ENCODE results near the gene PIK3IP1.
"Not testable (repeated sequence)": the region's sequence is repeated elsewhere in the genome, so short reads cannot be mapped to it uniquely, and the experiment has no call there.

The PIK3IP1 gene

DNA sequence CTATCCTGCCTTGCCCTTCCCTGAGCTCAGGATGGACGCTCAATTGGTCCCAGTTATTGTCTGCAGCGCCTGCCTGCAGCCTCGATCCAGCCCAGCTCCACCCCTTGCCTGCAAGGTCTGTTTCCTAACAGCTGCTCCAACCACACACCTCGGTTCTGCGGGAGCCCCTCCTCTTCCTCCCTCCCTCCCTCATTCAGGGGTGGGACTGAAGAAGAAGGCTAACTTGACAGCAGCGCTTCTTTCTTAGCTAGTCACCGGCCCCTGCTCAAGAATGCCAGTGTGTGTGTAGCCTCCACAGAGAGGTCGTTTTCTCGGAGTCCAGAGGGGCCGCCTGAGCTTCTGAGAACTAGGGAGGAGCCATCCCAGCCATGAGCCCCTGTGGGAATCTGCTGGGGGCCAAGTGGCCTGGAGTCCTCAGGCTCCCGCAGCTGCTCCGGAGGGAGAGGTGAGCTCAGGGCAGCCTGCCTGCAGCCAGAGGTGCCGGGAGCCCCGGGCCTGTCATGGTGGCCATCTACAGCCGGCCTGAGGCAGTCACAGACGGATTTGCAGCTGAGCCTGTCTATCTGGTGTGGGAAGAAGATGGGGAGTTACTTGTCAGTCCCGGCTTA is 44.0 kb downstream of the PIK3IP1 start:
- peak; percentile 14 for DNase-seq

DNA sequence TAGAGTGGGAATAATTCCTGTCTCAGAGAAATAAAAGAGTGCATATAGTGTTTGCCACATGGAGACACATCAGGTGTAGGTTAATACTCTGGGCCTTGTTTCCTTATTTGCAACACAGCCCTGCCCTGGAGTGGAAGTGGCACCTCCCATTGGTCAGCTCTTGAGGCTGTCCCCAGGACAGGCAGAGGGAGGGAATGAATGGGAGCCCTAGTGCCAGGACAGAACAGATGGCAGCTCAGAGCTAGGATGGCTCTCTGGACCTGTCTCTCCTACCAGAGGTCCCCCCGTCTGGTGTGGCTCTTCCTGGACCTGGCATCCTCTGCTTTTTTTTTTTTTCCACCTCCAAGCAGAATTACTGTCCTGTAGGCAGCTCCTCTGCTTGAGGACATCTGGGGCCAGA is 44.6 kb downstream of the PIK3IP1 start:
- no peak for DNase-seq

DNA sequence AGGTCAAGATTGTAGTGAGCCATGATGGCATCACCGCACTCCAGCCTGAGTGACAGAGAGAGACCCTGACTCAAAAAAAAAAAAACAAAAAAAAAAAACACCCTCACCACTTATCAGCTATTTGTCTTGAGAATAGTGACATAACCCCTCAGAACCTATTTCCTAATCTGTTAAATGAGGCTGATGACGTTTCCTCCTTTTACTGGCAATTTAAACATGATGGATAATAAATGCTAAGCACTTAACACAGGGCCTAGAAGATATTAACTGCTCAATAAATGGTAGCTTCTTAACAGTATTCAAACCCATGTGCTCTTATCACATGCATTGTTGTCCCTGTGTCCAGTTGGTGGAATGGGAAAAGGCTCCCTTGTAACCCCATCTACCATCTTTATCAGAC is 45.6 kb downstream of the PIK3IP1 start:
- DNase-seq: no peak

DNA sequence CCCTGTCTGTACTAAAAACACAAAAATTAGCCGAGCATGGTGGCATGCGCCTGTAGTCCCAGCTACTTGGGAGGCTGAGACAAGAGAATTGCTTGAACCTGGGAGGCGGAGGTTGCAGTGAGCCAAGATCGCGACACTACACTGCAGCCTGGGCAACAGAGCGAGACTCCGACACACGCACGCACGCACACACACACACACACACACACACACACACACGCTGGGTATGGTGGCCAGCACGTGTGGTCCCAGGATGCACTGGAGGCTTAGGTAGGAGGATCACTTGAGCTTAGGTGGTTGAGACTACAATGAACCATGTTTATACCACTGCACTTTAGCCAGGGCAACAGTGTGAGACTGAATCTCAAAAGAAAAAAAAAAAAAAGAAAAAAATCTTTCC is 46.3 kb downstream of the PIK3IP1 start:
- DNase-seq: not testable (repeated sequence)

DNA sequence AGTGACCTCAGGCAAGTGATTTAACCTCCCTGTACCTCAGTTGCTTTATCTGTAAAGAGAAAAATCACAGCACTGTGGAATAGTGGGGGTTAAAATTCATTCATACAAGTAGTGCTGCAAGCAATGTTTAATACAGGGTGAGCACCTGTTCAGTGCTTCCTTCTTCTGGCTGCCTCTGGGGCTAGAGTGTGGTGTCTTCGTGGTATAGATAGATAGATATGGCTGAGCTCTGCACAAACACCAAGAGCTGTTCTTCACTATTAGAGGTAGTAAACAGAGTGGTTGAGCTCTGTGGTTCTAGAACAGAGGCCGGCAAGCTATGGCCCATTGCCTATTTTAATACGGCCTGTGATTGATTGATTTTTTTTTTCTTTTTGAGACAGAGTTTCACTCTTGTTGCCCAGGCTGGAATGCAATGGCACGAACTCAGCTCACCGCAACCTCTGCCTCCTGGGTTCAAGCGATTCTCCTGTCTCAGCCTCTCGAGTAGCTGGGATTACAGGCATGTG is 47.3 kb downstream of the PIK3IP1 start:
- DNase-seq: no peak

DNA sequence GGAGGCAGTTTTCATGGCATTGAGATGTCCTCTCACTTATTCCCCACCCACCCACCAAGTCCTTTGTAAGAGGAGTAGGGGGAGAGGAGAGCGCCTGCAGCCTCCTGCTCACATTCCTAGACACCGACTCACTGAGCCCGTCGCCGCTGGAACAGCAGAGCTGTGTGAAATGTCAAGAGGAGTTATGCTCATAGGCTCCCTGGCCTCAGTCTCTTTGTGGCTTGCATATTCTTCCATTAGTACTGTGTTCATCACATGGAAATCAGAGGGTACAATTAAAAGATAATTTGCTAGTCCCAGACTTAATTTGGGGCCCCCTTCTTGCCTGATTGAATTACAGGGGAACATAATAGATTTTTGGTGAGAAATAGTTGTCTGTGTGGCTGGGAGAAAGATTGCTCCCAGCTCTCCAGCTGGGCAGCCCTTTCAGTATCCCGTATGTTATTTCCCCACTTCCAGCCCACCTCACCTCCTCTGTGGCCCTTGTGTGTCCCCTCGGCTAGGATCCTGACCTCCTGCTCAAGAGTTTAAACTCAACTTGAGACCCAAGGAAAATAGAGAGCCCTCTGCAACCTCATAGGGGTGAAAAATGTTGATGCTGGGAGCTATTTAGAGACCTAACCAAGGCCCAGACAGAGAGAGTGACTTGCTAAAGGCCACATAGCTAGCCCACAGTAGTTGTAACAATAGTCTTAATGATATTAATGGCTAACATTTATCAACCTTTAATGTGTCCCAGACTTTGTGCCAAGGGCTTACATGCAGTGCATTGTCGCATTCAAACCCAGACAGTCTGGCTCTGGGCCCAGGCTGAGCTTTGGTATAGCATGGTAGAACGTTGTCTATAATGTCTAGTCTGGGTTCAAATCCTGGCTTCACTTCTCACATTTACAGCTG is 48.0 kb downstream of the PIK3IP1 start:
- no peak for DNase-seq

DNA sequence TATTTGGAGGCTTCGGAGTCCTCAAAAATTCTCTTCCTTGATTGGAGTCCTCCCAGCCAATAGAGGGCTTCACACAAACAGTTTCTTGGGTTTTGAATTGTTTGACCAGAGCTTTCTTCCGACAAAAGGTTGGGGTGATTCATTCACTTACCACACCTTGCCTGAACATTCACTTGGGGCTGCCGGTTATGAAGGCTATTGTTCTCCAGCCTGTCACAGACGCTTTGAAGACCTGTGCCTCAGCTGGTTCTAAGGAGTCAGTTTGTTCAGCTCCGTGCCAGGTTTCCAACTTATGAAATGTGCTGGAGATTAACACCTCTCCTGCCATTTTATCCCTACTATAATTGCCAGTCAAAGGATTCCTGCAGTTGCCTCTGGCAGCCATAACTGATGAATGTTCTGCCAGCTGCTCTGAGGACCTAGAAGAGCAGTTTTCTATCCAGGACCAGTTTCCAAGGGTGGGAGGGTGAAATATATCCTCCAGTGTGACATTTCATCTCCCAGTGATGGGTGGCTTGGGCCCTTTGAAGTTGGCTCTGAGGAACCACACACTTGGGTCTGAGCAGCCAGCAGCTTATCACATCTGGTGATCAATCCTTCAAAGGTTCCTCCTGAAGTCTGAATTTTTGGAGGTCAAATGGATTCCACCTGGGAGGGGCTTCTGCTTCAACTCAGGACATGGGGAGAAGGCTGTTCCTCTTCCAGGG is 48.8 kb downstream of the PIK3IP1 start:
- no peak for DNase-seq

DNA sequence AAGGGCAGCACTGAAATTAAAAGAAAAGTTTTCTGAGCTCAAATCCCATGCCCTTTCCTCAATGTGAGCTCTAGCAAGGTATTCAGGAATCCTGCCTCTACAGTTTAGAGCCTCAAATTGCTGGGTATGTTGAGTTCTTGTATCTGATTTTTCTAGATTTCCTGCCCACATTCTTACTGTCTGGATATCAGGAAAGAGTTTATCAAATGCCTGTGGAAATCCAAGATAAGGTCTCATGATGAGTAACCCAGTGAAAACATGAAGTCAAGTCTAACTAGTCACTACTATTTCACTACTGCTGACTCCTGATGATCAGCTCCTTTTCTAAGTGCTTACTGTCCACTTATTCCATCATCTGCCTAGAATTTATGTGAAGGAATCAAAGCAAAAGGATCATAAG is 50.4 kb downstream of the PIK3IP1 start:
- no peak for DNase-seq

DNA sequence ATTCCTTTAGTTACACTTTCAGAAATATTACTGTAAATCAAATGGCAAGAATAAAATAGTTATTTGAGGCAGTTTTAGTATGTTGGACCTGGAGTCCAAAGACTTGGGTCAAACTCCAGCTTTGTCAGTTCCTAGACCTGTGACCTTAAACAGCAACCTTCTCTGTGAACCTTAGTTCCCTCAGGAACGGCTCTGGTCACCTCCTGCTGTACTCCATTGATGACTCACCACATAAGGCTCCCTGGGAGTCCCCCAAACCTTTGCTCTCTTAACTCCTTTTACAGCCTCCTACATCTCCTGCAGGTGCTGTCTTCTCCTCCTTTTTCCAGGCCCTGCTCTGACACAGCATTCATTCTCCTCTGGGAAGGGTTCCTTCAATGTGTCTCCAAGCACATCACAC is 51.1 kb downstream of the PIK3IP1 start:
- DNase-seq: no peak

DNA sequence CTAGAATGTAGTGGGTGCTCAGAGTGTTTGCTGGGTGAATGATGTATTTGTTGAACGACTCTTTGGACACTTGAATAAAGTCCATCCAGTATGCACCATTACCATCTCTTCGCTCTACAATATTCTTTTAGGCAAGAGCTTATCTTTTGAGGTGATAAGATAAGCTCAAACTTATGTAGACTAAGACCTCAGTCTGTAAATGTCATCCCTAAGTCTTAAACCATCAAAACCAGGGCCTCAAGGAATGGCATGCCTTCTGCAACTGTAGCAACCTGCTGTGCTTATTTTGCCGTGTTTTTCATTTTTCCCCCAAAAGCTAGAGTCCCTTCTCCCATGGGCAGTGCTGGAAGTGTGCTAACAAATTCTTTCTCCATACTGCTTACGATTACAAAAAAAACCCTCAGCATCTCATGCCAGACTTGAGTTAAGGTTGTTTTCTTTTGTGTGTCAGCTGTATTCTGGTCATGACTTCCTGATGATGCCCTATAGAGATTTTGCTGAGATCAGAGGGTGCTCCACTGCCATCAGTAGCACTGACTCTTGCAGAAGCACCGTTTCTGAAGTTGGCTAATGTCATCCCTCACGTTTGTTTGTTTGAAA is 52.4 kb downstream of the PIK3IP1 start:
- DNase-seq: no peak

DNA sequence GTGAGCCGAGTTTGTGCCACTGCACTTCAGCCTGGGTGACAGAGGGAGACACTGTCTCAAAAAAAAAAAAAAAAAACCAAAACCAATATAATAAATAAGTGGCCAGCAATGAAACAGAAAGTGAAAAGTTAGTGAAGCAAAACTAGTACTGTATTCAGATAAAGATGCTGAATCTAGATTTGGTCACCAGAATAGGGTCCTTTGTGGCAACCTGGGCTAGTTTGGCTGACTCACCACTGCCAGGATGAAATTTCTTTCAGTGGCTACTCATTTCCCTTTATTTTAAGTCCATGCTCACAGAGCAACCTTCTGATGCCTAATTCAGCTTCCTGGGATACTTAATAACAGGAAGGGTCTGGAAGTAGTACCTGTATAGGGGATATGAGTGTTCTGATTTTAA is 54.2 kb downstream of the PIK3IP1 start:
- DNase-seq: no peak

DNA sequence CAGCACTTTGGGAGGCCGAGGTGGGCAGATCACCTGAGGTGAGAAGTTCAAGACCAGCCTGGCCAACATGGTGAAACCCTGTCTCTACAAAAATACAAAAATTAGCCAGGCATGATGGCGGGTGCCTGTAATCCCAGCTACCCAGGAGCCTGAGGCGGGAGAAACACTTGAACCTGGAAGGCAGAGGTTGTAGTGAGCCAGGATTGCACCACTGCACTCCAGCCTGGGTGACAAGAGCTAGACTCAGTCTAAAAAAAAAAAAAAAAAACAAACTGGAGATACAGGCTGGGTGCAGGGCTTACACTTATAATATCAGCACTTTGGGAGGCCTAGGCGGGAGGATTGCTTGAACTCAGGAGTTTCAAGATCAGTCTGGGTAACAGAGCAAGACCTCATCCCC is 56.2 kb downstream of the PIK3IP1 start:
- DNase-seq: not testable (repeated sequence)

DNA sequence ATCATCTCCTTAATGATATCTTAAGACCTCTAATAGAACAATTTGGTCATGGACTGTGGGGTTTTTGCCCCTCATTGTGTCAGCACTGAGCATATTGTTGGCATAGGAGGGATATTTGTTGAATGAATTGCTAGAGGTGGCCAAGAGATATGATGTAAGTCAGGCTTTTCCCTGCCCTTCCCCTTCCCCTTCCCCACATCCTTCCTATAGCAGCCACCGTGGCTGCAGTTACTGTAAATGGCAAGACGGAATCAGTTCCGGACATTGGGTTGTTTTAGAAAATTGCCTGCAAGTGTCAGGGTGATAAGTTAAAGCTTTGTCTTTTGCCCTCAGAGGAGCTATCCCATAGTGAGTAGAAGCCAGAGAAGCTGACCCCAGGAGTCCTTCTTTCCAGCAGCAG is 57.2 kb downstream of the PIK3IP1 start:
- DNase-seq: no peak

DNA sequence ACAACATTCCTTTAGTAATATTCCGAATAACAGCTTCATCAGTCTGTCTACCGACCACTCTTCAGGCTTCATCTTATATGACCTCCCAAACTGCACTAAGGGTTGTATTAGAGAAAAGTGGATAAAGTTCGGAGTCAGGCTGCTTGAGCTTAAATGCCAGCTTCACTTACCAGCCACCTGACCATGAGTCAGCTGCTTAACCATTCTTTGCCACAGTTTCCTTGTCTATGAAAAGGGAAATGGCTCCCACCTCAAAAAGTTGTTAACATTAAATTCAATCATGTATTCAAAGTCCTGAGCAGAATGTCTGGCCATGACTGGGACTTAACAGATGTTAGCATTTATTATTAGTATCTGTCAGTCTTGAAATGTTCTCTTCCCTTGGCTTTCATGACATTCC is 59.3 kb downstream of the PIK3IP1 start:
- no peak for DNase-seq
